Spleen (tissue), 7 donors: Measurements from ENCODE around the gene STX18.

Experiments
- CTCF ChIP-seq, 11 experiments: fragments of 200-600 bp in 7 of 11; fragments of 450-650 bp in 4 of 11; sonication (generic) in 4 of 11; IDR thresholded peaks in 8 of 11; conservative IDR thresholded peaks in 3 of 11; 1 replicate in 7 of 11; 2 replicates in 4 of 11; pipeline versions ENCODE4 v1.4.0 to v1.8.0; 2016 to 2021; ENCODE audit warnings: antibody characterized with exemption in 11 of 11, inconsistent platforms in 4 of 11, mild to moderate bottlenecking in 1 of 11
- POLR2A ChIP-seq, 3 donors: fragments of 450-650 bp; IDR thresholded peaks; one replicate each; pipeline ENCODE4 v1.5.1; 2017; ENCODE audit warnings: antibody characterized with exemption in 3 of 3, mild to moderate bottlenecking in 1 of 3
- POLR2AphosphoS5 ChIP-seq, 3 donors: sonication (generic); formaldehyde crosslinking; IDR thresholded peaks; one replicate each; pipeline ENCODE4 v1.5.1; 2017; ENCODE audit warnings: antibody characterized with exemption in 3 of 3
- donor health status: DM: no; HTN: no; CAD: no; lungs with moderate emphysema.
- donor health status: DM: no; HTN: no; CAD: no.
- donor health status: DM: no; HTN: no; CAD: no.

- no peak for TF ChIP-seq CTCF (IDR thresholded peaks at IDR 0.05 in 8 of 11, conservative IDR thresholded peaks at IDR 0.05 in 3 of 11)
- no peak for TF ChIP-seq POLR2A (IDR thresholded peaks at IDR 0.05)
- no peak for TF ChIP-seq POLR2AphosphoS5 (IDR thresholded peaks at IDR 0.05)
Measured at GRCh38 chr4:4396628-4397440, 145.0 kb downstream of the STX18 start.
